IMR-90 (cell line): ENCODE data around the gene DEDD2. TPM values are rescaled to one million over a fixed set of nuclear protein-coding genes. Genes with fewer than 3 reads are reported as not detected.

Source experiments
- ATAC-seq: fragments of 200-7000 bp; cut with Tn5 transposase; 2 replicates; pipeline ENCODE4 v1.9.1; 2020; ENCODE audit warnings: low read depth, mild to moderate bottlenecking, moderate library complexity
- BruUV-seq: library from RNA; stranded (reverse); fragments of 400-500 nt; replicated peaks from 2 replicates; lab custom pipeline; 2021; lab: Mats Ljungman, UMichigan
- CTCF ChIA-PET: fragments of 300-600 bp; formaldehyde crosslinking; extraction: SDS; loops from one replicate; lab custom pipeline; 2021; ENCODE audit warnings: antibody characterized with exemption; lab: Yijun Ruan, JAX
- POLR2A ChIA-PET: fragments of 300-600 bp; sonication (Branson Sonifier 250); formaldehyde crosslinking; loops from one replicate; lab custom pipeline; 2022; ENCODE audit warnings: antibody characterized with exemption; ENCODE audit not compliant: unreplicated experiment; lab: Charles Lee
- DNase-seq: peaks from one replicate; pipeline ENCODE4 v3.0.0; 2013
- H2AFZ ChIP-seq: replicated peaks from 2 replicates; pipeline ENCODE3; 2013; ENCODE audit warnings: low read length, mild to moderate bottlenecking; ENCODE audit not compliant: poor library complexity
- H2AK5ac ChIP-seq: 2 replicates; pipeline ENCODE4 v1.6.1; 2013; ENCODE audit warnings: low read depth, low read length, inconsistent platforms
- H2AK9ac ChIP-seq: replicated peaks from 2 replicates; pipeline ENCODE3; 2013; ENCODE audit warnings: mild to moderate bottlenecking, low read depth, low read length, moderate library complexity; ENCODE audit not compliant: poor library complexity
- H2BK120ac ChIP-seq: 2 replicates; pipeline ENCODE4 v1.6.1; 2013; ENCODE audit warnings: low read depth, low read length, inconsistent platforms
- H2BK15ac ChIP-seq: 3 replicates; pipeline ENCODE4 v1.6.1; 2013; ENCODE audit warnings: low read depth, low read length, inconsistent platforms
- H2BK20ac ChIP-seq: 2 replicates; pipeline ENCODE4 v1.6.1; 2013; ENCODE audit warnings: low read depth, mild to moderate bottlenecking, inconsistent platforms, low read length, moderate library complexity
- H2BK5ac ChIP-seq: 2 replicates; pipeline ENCODE4 v1.6.1; 2013; ENCODE audit warnings: mild to moderate bottlenecking, low read depth, low read length, inconsistent platforms; ENCODE audit not compliant: poor library complexity, severe bottlenecking
- H3K14ac ChIP-seq: replicated peaks from 2 replicates; pipeline ENCODE4 v1.6.1; 2013; ENCODE audit warnings: low read depth, low read length, inconsistent platforms
- H3K18ac ChIP-seq: 2 replicates; pipeline ENCODE4 v1.6.1; 2013; ENCODE audit warnings: low read depth, low read length, control low read depth
- H3K23ac ChIP-seq: 2 replicates; pipeline ENCODE4 v1.6.1; 2013; ENCODE audit warnings: low read depth, low read length, inconsistent platforms
- H3K27ac ChIP-seq: 2 replicates; pipeline ENCODE4 v1.5.1; 2013; ENCODE audit warnings: mild to moderate bottlenecking, control low read depth, low read length; ENCODE audit not compliant: insufficient read depth
- H3K27me3 ChIP-seq: 2 replicates; pipeline ENCODE4 v1.6.1; 2013; ENCODE audit warnings: low read length; ENCODE audit not compliant: control insufficient read depth, insufficient read depth
- H3K36me3 ChIP-seq: 2 replicates; pipeline ENCODE4 v1.6.1; 2013; ENCODE audit warnings: low read length, mixed read lengths; ENCODE audit not compliant: control insufficient read depth, insufficient read depth
- H3K4ac ChIP-seq: 2 replicates; pipeline ENCODE4 v1.6.1; 2013; ENCODE audit warnings: low read depth, low read length, inconsistent platforms
- H3K4me1 ChIP-seq: 2 replicates; pipeline ENCODE4 v1.6.1; 2013; ENCODE audit warnings: low read length, mixed read lengths; ENCODE audit not compliant: control insufficient read depth, insufficient read depth
- H3K4me2 ChIP-seq: 2 replicates; pipeline ENCODE4 v1.6.1; 2013; ENCODE audit warnings: low read depth, mild to moderate bottlenecking, control low read depth, low read length, moderate library complexity
- H3K4me3 ChIP-seq: 2 replicates; pipeline ENCODE4 v1.5.1; 2013; ENCODE audit warnings: low read depth, mild to moderate bottlenecking, control low read depth, low read length, moderate library complexity; ENCODE audit not compliant: insufficient read depth
- H3K56ac ChIP-seq: 2 replicates; pipeline ENCODE4 v1.6.1; 2013; ENCODE audit warnings: low read length, inconsistent platforms; ENCODE audit not compliant: insufficient read depth; ENCODE audit errors: extremely low read depth
- H3K79me1 ChIP-seq, 2 experiments: 2 replicates each; pipeline ENCODE4 v1.6.1; 2013; ENCODE audit warnings: low read length in 2 of 2, inconsistent platforms in 1 of 2, low read depth in 1 of 2
- H3K9ac ChIP-seq: 2 replicates; pipeline ENCODE4 v1.6.1; 2013; ENCODE audit warnings: low read depth, low read length, control low read depth
- H3K9me1 ChIP-seq: 2 replicates; pipeline ENCODE4 v1.6.1; 2013; ENCODE audit warnings: low read length, inconsistent platforms; ENCODE audit not compliant: insufficient read depth
- H3K9me3 ChIP-seq: 2 replicates; pipeline ENCODE4 v1.6.1; 2013; ENCODE audit warnings: low read length; ENCODE audit not compliant: control insufficient read depth, insufficient read depth
- H4K20me1 ChIP-seq: 2 replicates; pipeline ENCODE4 v1.6.1; 2013; ENCODE audit warnings: low read length, inconsistent platforms; ENCODE audit not compliant: insufficient read depth
- H4K5ac ChIP-seq: 2 replicates; pipeline ENCODE4 v1.6.1; 2013; ENCODE audit warnings: mild to moderate bottlenecking, low read depth, low read length, control low read depth
- H4K8ac ChIP-seq, 2 experiments: 2 replicates each; pipeline ENCODE4 v1.6.1; 2013; ENCODE audit warnings: low read depth in 2 of 2, low read length in 2 of 2, control low read depth in 1 of 2, inconsistent platforms in 1 of 2
- H4K91ac ChIP-seq: 2 replicates; pipeline ENCODE4 v1.6.1; 2013; ENCODE audit warnings: low read depth, low read length, inconsistent platforms; ENCODE audit not compliant: insufficient read depth
- BHLHE40 ChIP-seq: fragments of 150-350 bp; IDR thresholded peaks from 2 replicates; pipeline ENCODE4 v1.6.1; 2016; ENCODE audit warnings: mild to moderate bottlenecking, low read depth, low read length
- CEBPB ChIP-seq: IDR thresholded peaks from 2 replicates; pipeline ENCODE4 v1.6.1; 2012; ENCODE audit warnings: low read depth, low read length, improper control_type of control experiment
- MAFK ChIP-seq: IDR thresholded peaks from 2 replicates; pipeline ENCODE4 v1.6.1; 2012; ENCODE audit warnings: low read depth, low read length, improper control_type of control experiment
- MAZ ChIP-seq: IDR thresholded peaks from 2 replicates; pipeline ENCODE4 v1.6.1; 2012; ENCODE audit warnings: low read depth, mild to moderate bottlenecking, low read length, improper control_type of control experiment, moderate library complexity, borderline replicate concordance
- NFE2L2 ChIP-seq: fragments of 150-350 bp; IDR thresholded peaks from 2 replicates; pipeline ENCODE4 v1.6.1; 2016; ENCODE audit warnings: low read depth, mild to moderate bottlenecking, low read length
- POLR2A ChIP-seq: IDR thresholded peaks from 2 replicates; pipeline ENCODE4 v1.6.1; 2012; ENCODE audit warnings: mild to moderate bottlenecking, low read depth, low read length
- RAD21 ChIP-seq: IDR thresholded peaks from 2 replicates; pipeline ENCODE4 v1.6.1; 2012; ENCODE audit warnings: low read length, improper control_type of control experiment
- RCOR1 ChIP-seq: IDR thresholded peaks from 2 replicates; pipeline ENCODE4 v1.6.1; 2012; ENCODE audit warnings: mild to moderate bottlenecking, low read length, improper control_type of control experiment; ENCODE audit not compliant: insufficient replicate concordance
- SMC3 ChIP-seq: fragments of 150-350 bp; IDR thresholded peaks from 2 replicates; pipeline ENCODE4 v1.6.1; 2016; ENCODE audit warnings: low read depth, mild to moderate bottlenecking, antibody characterized with exemption, low read length, moderate library complexity
- WGBS, 2 experiments: methylation state at CpG; one replicate each; pipeline versions ENCODE4 v1.1.5 to v1.1.7; 2013; ENCODE audit warnings: missing lambda C conversion rate in 2 of 2; ENCODE audit not compliant: insufficient read length in 1 of 2; ENCODE audit errors: extremely low coverage in 2 of 2; 5-methylcytosine and 5-hydroxymethylcytosine counted together
- dilution Hi-C: fragments of 300-500 bp; cut with HindIII; formaldehyde crosslinking; loops from one replicate; pipeline ENCODE4 v1.14.3; 2018; ENCODE audit warnings: low sequenced_read_pairs; ENCODE audit not compliant: unreplicated experiment
- in situ Hi-C: fragments of 300-500 bp; cut with MboI; formaldehyde crosslinking; loops from 3 replicates; pipeline ENCODE4 v1.14.3; 2019; ENCODE audit warnings: low sequenced_read_pairs, inconsistent platforms, mixed read lengths
- intact Hi-C: fragments of 100-400 bp; cut with micrococcal nuclease; formaldehyde crosslinking; loops from 2 replicates; pipeline ENCODE4 v1.10.0; 2022
- polyA plus RNA-seq, 3 experiments: library from polyadenylated mRNA; depleted of rRNA; stranded (reverse); fragments of >200 nt; gene quantifications; 2 replicates each; pipeline ENCODE4 v1.2.3, GENCODE V29; 2012; ENCODE audit warnings: low replicate concordance in 1 of 3
- total RNA-seq: library from RNA; depleted of rRNA; stranded (reverse); fragments of >200 nt; gene quantifications from 2 replicates; pipeline ENCODE4 v1.2.3, GENCODE V29; 2012
- TF ChIP-seq, protein P1 (sequence below): fragments of 150-350 bp; IDR thresholded peaks from 2 replicates; pipeline ENCODE4 v1.6.1; 2017; ENCODE audit warnings: mild to moderate bottlenecking, antibody characterized with exemption, low read length, low read depth
- TF ChIP-seq, protein P2 (sequence below): conservative IDR thresholded peaks from 2 replicates; pipeline ENCODE4 v1.5.1; 2012; ENCODE audit warnings: mild to moderate bottlenecking, low read depth, low read length, improper control_type of control experiment
- TF ChIP-seq, protein P3 (sequence below): fragments of 150-350 bp; IDR thresholded peaks from 2 replicates; pipeline ENCODE4 v1.6.1; 2016; ENCODE audit warnings: low read depth, mild to moderate bottlenecking, low read length, moderate library complexity, borderline replicate concordance

Gene DEDD2
- total and polyA plus RNA-seq, 2 of the 4 experiments (the other 2 are of a cell fraction) = 8.2 to 21.0 TPM

DNA sequence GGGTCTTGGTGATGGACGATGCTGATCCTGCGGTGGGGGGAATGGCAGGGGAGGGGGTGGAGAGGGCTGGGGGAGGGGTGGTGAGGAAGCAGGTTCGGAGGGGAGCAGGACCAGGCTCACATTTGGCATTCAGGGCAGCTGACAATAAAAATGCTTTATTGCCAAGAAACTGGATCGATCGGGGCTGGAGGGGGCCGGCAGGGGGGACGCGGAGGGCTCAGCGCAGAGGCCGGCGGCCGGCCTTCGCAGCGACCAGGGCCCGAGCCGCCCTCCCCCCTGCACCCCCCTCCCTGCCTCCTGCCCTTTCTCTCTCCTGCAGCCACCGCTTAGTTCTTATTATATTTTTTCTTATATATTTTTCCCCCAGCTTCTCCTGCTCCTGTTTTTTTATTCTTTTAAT lies 67.1 kb downstream of the DEDD2 start:
- H3K79me1 ChIP-seq = no peaks in the 10 kb centered on the region
- no peak overlapping the region for H3K9ac ChIP-seq
- H3K27ac ChIP-seq = no peak overlapping the region
- intact Hi-C loops (no loop called here), dilution Hi-C loops (no loop called here), in situ Hi-C loops (no loop called here)
- no peak overlapping the region for H4K5ac ChIP-seq
- no peaks in the 10 kb centered on the region for H3K36me3 ChIP-seq
- H2BK5ac ChIP-seq = no peak overlapping the region
- ATAC-seq (no peak), DNase-seq (no peak)
- no peak overlapping the region for H4K8ac ChIP-seq
- no peak overlapping the region for H3K23ac ChIP-seq
- POLR2A ChIA-PET = no interaction called here
- H3K9me3 ChIP-seq = no peaks in the 10 kb centered on the region; the same call in 1 of the 2 replicates
- H3K4me3 ChIP-seq = no peak overlapping the region
- no peak overlapping the region for H3K56ac ChIP-seq
- no TSS peak for BruUV-seq
- H2BK20ac ChIP-seq = no peak overlapping the region
- H4K91ac ChIP-seq = no peak overlapping the region
- no peaks in the 10 kb centered on the region for H3K9me1 ChIP-seq
- H3K4ac ChIP-seq = no peak overlapping the region
- H2BK15ac ChIP-seq = no peak overlapping the region
- peaks cover 84% of the 10 kb centered on the region for H3K27me3 ChIP-seq
- 0% methylated on average over 5 of the region's 17 CpGs; no CpG with 5 or more reads in 1 of the 2 experiments for WGBS, 2 experiments
- H4K20me1 ChIP-seq = 0 out of 2 replicates have a peak, but pooled peaks cover 6% of the 10 kb centered on the region
- H3K14ac ChIP-seq = no peak overlapping the region
- no peak overlapping the region for H2BK120ac ChIP-seq
- no peak overlapping the region for H2AK5ac ChIP-seq
- no peak overlapping the region for H3K4me2 ChIP-seq
- H3K4me1 ChIP-seq = no peaks in the 10 kb centered on the region
- CTCF ChIA-PET = interaction anchor here (1.4 kb wide), 1 partner anchor 8 kb away, joined by 3 read pairs; no protein-coding TSS in a partner anchor
- no peak overlapping the region for H3K18ac ChIP-seq
- no peak overlapping the region for H2AFZ ChIP-seq
- H2AK9ac ChIP-seq = no peak overlapping the region
- TF ChIP-seq SMC3 = no peak
- TF ChIP-seq NFE2L2 = no peak
- TF ChIP-seq, protein P1, sequence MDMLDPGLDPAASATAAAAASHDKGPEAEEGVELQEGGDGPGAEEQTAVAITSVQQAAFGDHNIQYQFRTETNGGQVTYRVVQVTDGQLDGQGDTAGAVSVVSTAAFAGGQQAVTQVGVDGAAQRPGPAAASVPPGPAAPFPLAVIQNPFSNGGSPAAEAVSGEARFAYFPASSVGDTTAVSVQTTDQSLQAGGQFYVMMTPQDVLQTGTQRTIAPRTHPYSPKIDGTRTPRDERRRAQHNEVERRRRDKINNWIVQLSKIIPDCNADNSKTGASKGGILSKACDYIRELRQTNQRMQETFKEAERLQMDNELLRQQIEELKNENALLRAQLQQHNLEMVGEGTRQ = no peak
- TF ChIP-seq MAZ = no peak
- TF ChIP-seq RAD21 = no peak
- TF ChIP-seq BHLHE40 = no peak
- TF ChIP-seq POLR2A = no peak
- TF ChIP-seq, protein P2, sequence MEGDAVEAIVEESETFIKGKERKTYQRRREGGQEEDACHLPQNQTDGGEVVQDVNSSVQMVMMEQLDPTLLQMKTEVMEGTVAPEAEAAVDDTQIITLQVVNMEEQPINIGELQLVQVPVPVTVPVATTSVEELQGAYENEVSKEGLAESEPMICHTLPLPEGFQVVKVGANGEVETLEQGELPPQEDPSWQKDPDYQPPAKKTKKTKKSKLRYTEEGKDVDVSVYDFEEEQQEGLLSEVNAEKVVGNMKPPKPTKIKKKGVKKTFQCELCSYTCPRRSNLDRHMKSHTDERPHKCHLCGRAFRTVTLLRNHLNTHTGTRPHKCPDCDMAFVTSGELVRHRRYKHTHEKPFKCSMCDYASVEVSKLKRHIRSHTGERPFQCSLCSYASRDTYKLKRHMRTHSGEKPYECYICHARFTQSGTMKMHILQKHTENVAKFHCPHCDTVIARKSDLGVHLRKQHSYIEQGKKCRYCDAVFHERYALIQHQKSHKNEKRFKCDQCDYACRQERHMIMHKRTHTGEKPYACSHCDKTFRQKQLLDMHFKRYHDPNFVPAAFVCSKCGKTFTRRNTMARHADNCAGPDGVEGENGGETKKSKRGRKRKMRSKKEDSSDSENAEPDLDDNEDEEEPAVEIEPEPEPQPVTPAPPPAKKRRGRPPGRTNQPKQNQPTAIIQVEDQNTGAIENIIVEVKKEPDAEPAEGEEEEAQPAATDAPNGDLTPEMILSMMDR = no peak
- no peak for TF ChIP-seq RCOR1
- TF ChIP-seq CEBPB = no peak
- TF ChIP-seq, protein P3, sequence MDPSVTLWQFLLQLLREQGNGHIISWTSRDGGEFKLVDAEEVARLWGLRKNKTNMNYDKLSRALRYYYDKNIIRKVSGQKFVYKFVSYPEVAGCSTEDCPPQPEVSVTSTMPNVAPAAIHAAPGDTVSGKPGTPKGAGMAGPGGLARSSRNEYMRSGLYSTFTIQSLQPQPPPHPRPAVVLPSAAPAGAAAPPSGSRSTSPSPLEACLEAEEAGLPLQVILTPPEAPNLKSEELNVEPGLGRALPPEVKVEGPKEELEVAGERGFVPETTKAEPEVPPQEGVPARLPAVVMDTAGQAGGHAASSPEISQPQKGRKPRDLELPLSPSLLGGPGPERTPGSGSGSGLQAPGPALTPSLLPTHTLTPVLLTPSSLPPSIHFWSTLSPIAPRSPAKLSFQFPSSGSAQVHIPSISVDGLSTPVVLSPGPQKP = no peak
- no peak for TF ChIP-seq MAFK
